Measurements from ENCODE around the gene GRM7. TPM values are rescaled to one million over a fixed set of nuclear protein-coding genes. Genes with fewer than 3 reads are reported as not detected.

GRM7 gene
- total RNA-seq, 1 donor from 2014 or later = 1.5 TPM

GRCh38 chr3:7205535-7205934 lies 344.6 kb downstream of the GRM7 start:
- Mint-ChIP-seq H3K36me3 (ENCODE audit: low read depth) (no peaks in the 10 kb centered on the region), H3K27me3 (ENCODE audit: low read depth) (no peaks in the 10 kb centered on the region), H3K4me3 (no peak overlapping the region), H3K9me3 (no peaks in the 10 kb centered on the region), H3K27ac (ENCODE audit: unreplicated experiment) (no peak overlapping the region), H3K4me1 (peaks cover 26% of the 10 kb centered on the region)
- no peak for DNase-seq (ENCODE audit: low read depth, low spot score)
- no peak for TF ChIP-seq CTCF (conservative IDR thresholded peaks at IDR 0.05)

- H3K36me3 Mint-ChIP-seq (ENCODE audit: low read depth) = no peaks in the 10 kb centered on the region
- H3K27me3 Mint-ChIP-seq (ENCODE audit: low read depth) = no peaks in the 10 kb centered on the region
- no peak for DNase-seq (ENCODE audit: low read depth, low spot score)
- H3K4me1 Mint-ChIP-seq = peaks cover 26% of the 10 kb centered on the region
- no peaks in the 10 kb centered on the region for H3K9me3 Mint-ChIP-seq
- H3K27ac Mint-ChIP-seq (ENCODE audit: unreplicated experiment) = peak overlapping the region; percentile 41
- H3K4me3 Mint-ChIP-seq = no peak overlapping the region
- no peak for TF ChIP-seq CTCF (conservative IDR thresholded peaks at IDR 0.05)
Observed at GRCh38 chr3:7205962-7206361, 345.0 kb downstream of the GRM7 start.

- Mint-ChIP-seq H3K36me3 (ENCODE audit: low read depth) (no peaks in the 10 kb centered on the region), H3K4me1 (peaks cover 26% of the 10 kb centered on the region), H3K27me3 (ENCODE audit: low read depth) (no peaks in the 10 kb centered on the region), H3K9me3 (no peaks in the 10 kb centered on the region), H3K27ac (ENCODE audit: unreplicated experiment) (no peak overlapping the region), H3K4me3 (no peak overlapping the region)
- TF ChIP-seq CTCF (conservative IDR thresholded peaks at IDR 0.05) = no peak
- DNase-seq (ENCODE audit: low read depth, low spot score) = no peak
Observed at GRCh38 chr3:7207125-7207524, 346.2 kb downstream of the GRM7 start.

GRCh38 chr3:7207928-7208327 lies 347.0 kb downstream of the GRM7 start:
- H3K4me1 Mint-ChIP-seq = peaks cover 26% of the 10 kb centered on the region
- H3K4me3 Mint-ChIP-seq = no peak overlapping the region
- H3K36me3 Mint-ChIP-seq (ENCODE audit: low read depth) = no peaks in the 10 kb centered on the region
- H3K27ac Mint-ChIP-seq (ENCODE audit: unreplicated experiment) = no peak overlapping the region
- no peak for DNase-seq (ENCODE audit: low read depth, low spot score)
- H3K9me3 Mint-ChIP-seq = no peaks in the 10 kb centered on the region
- no peaks in the 10 kb centered on the region for H3K27me3 Mint-ChIP-seq (ENCODE audit: low read depth)
- no peak for TF ChIP-seq CTCF (conservative IDR thresholded peaks at IDR 0.05)

- Mint-ChIP-seq H3K27me3 (ENCODE audit: low read depth) (no peaks in the 10 kb centered on the region), H3K4me1 (peaks cover 27% of the 10 kb centered on the region), H3K27ac (ENCODE audit: unreplicated experiment) (no peak overlapping the region), H3K4me3 (no peak overlapping the region), H3K9me3 (no peaks in the 10 kb centered on the region), H3K36me3 (ENCODE audit: low read depth) (no peaks in the 10 kb centered on the region)
- no peak for DNase-seq (ENCODE audit: low read depth, low spot score)
- no peak for TF ChIP-seq CTCF (conservative IDR thresholded peaks at IDR 0.05)
Observed at GRCh38 chr3:7209098-7209497, 348.2 kb downstream of the GRM7 start.

- Mint-ChIP-seq H3K36me3 (ENCODE audit: low read depth) (no peaks in the 10 kb centered on the region), H3K9me3 (no peaks in the 10 kb centered on the region), H3K27ac (ENCODE audit: unreplicated experiment) (no peak overlapping the region), H3K4me1 (peaks cover 15% of the 10 kb centered on the region), H3K27me3 (ENCODE audit: low read depth) (no peaks in the 10 kb centered on the region), H3K4me3 (no peak overlapping the region)
- TF ChIP-seq CTCF (conservative IDR thresholded peaks at IDR 0.05) = no peak
- DNase-seq (ENCODE audit: low read depth, low spot score) = no peak
Observed at GRCh38 chr3:7211740-7212139, 350.8 kb downstream of the GRM7 start.

Measured in neural crest cell (in vitro differentiated cells).